Pons (tissue), 1 donor: ENCODE data around the gene KRT20.
"Not testable (repeated sequence)": the region's sequence is repeated elsewhere in the genome, so short reads cannot be mapped to it uniquely, and the experiment has no call there.

Source experiments
- DNase-seq: peaks from one replicate; pipeline ENCODE4 v3.0.0-alpha.2; 2016; ENCODE audit warnings: low spot score

The KRT20 gene

GRCh38 chr17:40884708-40885512 lies at the start of gene KRT20:
Gene KRT20, minus strand, starts transcription at chr17:40885242. Its CDS starts 57 bp downstream, at chr17:40885185.
- DNase-seq = no peak

GRCh38 chr17:40932608-40933007 lies 47.6 kb upstream of the KRT20 start:
- DNase-seq = peak; percentile 38

- DNase-seq = no peak
Observed at GRCh38 chr17:40931311-40931710, 46.3 kb upstream of the KRT20 start.

- DNase-seq = no peak
Observed at GRCh38 chr17:40926341-40926740, 41.3 kb upstream of the KRT20 start.

GRCh38 chr17:40922239-40922638 lies 37.2 kb upstream of the KRT20 start:
- DNase-seq = peak; percentile 74

- DNase-seq = no peak
Observed at GRCh38 chr17:40921026-40921425, 36.0 kb upstream of the KRT20 start.

- not testable (repeated sequence) for DNase-seq
Observed at GRCh38 chr17:40917116-40917515, 32.1 kb upstream of the KRT20 start.

- DNase-seq = no peak
Observed at GRCh38 chr17:40916366-40916765, 31.3 kb upstream of the KRT20 start.

GRCh38 chr17:40915721-40916256 lies 30.7 kb upstream of the KRT20 start:
- DNase-seq = peak; percentile 25

GRCh38 chr17:40915199-40915661 lies 30.2 kb upstream of the KRT20 start:
- DNase-seq = no peak

- no peak for DNase-seq
Observed at GRCh38 chr17:40914075-40914855, 29.2 kb upstream of the KRT20 start.

- no peak for DNase-seq
Observed at GRCh38 chr17:40912486-40913210, 27.6 kb upstream of the KRT20 start.

- DNase-seq = peak; percentile 6
Observed at GRCh38 chr17:40910441-40910841, 25.4 kb upstream of the KRT20 start.

GRCh38 chr17:40909755-40910154 lies 24.7 kb upstream of the KRT20 start:
- DNase-seq = no peak

GRCh38 chr17:40909351-40909750 lies 24.3 kb upstream of the KRT20 start:
- peak; percentile 81 for DNase-seq

- no peak for DNase-seq
Observed at GRCh38 chr17:40906613-40907012, 21.6 kb upstream of the KRT20 start.

- no peak for DNase-seq
Observed at GRCh38 chr17:40905370-40905769, 20.3 kb upstream of the KRT20 start.

- no peak for DNase-seq
Observed at GRCh38 chr17:40903129-40903847, 18.2 kb upstream of the KRT20 start.

- DNase-seq = no peak
Observed at GRCh38 chr17:40902498-40902897, 17.5 kb upstream of the KRT20 start.

- no peak for DNase-seq
Observed at GRCh38 chr17:40901981-40902474, 17.0 kb upstream of the KRT20 start.

- DNase-seq = no peak
Observed at GRCh38 chr17:40900809-40901356, 15.8 kb upstream of the KRT20 start.
